Breast epithelium (tissue), 3 donors: ENCODE data around the gene PHETA2.

ENCODE experiments used
- POLR2A ChIP-seq: fragments of 450-650 bp; IDR thresholded peaks from one replicate; pipeline ENCODE4 v1.6.1; 2016; ENCODE audit warnings: antibody characterized with exemption, mild to moderate bottlenecking, moderate library complexity
- TF ChIP-seq, protein P1 (sequence below), 3 donors: fragments of 450-650 bp; IDR thresholded peaks; one replicate each; pipeline ENCODE4 v1.5.1; 2016 to 2017; ENCODE audit warnings: antibody characterized with exemption in 3 of 3, mild to moderate bottlenecking in 3 of 3, moderate library complexity in 3 of 3

DNA sequence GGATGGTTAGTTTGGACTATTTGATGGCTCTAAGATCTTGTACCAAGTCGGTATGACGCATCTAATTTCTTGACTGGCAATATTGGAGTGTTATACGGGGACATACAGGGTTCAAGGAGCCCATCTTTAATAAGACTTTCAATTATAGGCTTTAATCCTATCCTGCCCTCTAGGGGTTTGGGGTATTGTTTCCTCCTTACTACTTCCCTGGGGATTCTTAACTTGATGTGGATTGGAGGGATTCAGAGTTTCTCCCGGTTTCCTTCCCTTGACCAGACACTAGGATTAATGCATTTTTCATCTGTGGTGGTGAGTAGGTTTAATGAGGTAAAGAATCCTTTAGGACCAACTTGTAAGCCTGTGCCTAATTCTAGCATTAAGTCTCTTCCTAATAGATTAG is 37.8 kb downstream of the PHETA2 start:
- TF ChIP-seq, protein P1, sequence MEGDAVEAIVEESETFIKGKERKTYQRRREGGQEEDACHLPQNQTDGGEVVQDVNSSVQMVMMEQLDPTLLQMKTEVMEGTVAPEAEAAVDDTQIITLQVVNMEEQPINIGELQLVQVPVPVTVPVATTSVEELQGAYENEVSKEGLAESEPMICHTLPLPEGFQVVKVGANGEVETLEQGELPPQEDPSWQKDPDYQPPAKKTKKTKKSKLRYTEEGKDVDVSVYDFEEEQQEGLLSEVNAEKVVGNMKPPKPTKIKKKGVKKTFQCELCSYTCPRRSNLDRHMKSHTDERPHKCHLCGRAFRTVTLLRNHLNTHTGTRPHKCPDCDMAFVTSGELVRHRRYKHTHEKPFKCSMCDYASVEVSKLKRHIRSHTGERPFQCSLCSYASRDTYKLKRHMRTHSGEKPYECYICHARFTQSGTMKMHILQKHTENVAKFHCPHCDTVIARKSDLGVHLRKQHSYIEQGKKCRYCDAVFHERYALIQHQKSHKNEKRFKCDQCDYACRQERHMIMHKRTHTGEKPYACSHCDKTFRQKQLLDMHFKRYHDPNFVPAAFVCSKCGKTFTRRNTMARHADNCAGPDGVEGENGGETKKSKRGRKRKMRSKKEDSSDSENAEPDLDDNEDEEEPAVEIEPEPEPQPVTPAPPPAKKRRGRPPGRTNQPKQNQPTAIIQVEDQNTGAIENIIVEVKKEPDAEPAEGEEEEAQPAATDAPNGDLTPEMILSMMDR (IDR thresholded peaks at IDR 0.05), result no peak
- TF ChIP-seq POLR2A, result no peak
